ENCODE data around the gene OR56B1. TPM values are rescaled to one million over a fixed set of nuclear protein-coding genes. Genes with fewer than 3 reads are reported as not detected.

Gene OR56B1
- total and polyA plus RNA-seq, 11 donors, result 0.13 TPM; not detected in 10

- peaks cover 0 to 4% (median 0%) of the 10 kb centered on the region in 12 donors for H3K4me1 ChIP-seq
- DNase-seq (no peak), ATAC-seq (no peak)
- H3K4me3 ChIP-seq, result no peak overlapping the region
- WGBS, 4 donors, result 53 to 87% (median 69%) methylated on average over 3 of the region's 3 CpGs
- intact Hi-C loops (cut with DNase I), result loop anchor here in 1 of 10 donors (10.0 kb wide), 1 partner anchor 106 kb away; the partner anchor contains the start of gene TRIM6
- H3K36me3 ChIP-seq, result peaks cover 0 to 94% (median 70%) of the 10 kb centered on the region in 9 donors
- H3K27ac ChIP-seq, result peak overlapping the region in 2 of 12 donors; percentile 1 to 51
- H3K27me3 ChIP-seq, result no peaks in the 10 kb centered on the region
- TF ChIP-seq CTCF (IDR thresholded peaks at IDR 0.05) (no peak), POLR2A (IDR thresholded peaks at IDR 0.05) (no peak)
- H3K9me3 ChIP-seq, result no peaks in the 10 kb centered on the region
Measured at GRCh38 chr11:5701055-5701577, 35.1 kb upstream of the OR56B1 start.

DNA sequence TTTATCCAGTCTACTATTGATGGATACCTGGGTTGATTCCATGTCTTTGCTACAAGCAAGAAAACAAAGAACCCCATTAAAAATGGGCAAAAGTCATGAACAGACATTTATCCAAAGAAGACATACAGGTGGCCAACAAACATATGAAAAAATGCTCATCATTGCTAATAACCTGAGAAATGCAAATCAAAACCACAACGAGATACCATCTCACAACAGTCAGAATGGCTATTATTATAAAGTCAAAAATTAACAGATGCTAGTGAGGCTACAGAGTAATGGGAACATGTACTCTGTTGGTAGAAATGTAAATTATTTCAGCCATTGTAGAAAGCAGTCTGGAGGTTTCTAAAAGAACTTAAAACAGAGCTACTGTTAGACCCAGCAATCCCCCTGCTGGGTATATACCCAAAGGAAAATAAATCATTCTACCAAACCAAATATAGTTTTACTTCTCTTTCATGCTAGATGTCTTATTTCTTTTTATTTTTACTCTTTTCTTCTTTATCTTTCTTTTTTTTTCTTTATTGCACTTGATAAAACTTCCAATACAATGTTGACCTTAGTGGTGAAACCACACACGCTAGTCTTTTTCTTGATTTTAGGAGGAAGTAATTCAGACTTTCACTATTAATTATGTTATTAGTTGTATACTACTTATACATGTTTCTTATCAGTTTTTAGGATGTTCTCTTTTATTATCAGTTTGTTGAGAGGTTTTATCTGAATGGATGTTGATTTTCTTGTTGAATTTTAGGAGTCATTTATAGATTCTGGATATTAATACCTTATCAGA lies 32.3 kb upstream of the OR56B1 start:
- H3K36me3 ChIP-seq, result peaks cover 0 to 96% (median 71%) of the 10 kb centered on the region in 9 donors
- DNase-seq (no peak), ATAC-seq (no peak)
- H3K9me3 ChIP-seq, result no peaks in the 10 kb centered on the region
- peaks cover 0 to 4% (median 0%) of the 10 kb centered on the region in 12 donors for H3K4me1 ChIP-seq
- no peaks in the 10 kb centered on the region for H3K27me3 ChIP-seq
- no peak for TF ChIP-seq POLR2A (IDR thresholded peaks at IDR 0.05)
- no peak for TF ChIP-seq CTCF (IDR thresholded peaks at IDR 0.05)
- intact Hi-C loops (cut with DNase I), result loop anchor here in 1 of 10 donors (10.0 kb wide), 1 partner anchor 109 kb away; the partner anchor contains the start of gene TRIM6
- 89 to 95% (median 92%) methylated on average over 2 of the region's 2 CpGs for WGBS, 4 donors
- H3K27ac ChIP-seq, result no peak overlapping the region
- H3K4me3 ChIP-seq, result no peak overlapping the region

DNA sequence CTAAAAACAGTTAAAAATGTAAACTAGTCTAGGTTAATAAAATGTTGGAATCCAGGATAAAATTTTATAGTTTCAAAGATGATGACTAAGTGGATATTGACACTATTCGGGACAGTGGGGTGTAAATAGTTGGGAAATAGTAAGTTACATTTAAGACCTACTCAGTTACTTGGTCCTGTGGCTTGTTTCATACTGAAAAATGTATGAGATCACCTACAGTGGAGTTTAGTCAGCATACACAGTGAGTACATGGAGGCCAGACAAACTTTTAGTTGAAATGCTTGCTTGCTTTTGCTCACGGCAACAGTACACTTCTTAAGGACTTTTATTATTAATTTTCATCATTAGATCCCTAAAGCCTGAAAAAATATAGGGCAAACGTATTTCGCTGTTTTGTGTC lies 30.6 kb upstream of the OR56B1 start:
- H3K36me3 ChIP-seq, result peaks cover 0 to 99% (median 77%) of the 10 kb centered on the region in 9 donors
- H3K27ac ChIP-seq, result no peak overlapping the region
- DNase-seq (no peak), ATAC-seq (no peak)
- TF ChIP-seq CTCF (IDR thresholded peaks at IDR 0.05) (no peak), POLR2A (IDR thresholded peaks at IDR 0.05) (no peak)
- no peak overlapping the region for H3K4me3 ChIP-seq
- 82 to 96% (median 93%) methylated on average over 4 of the region's 4 CpGs for WGBS, 4 donors
- H3K27me3 ChIP-seq, result no peaks in the 10 kb centered on the region
- H3K4me1 ChIP-seq, result no peaks in the 10 kb centered on the region
- intact Hi-C loops (cut with DNase I), result loop anchor here in 1 of 10 donors (10.0 kb wide), 1 partner anchor 111 kb away; the partner anchor contains the start of gene TRIM6
- H3K9me3 ChIP-seq, result no peaks in the 10 kb centered on the region

DNA sequence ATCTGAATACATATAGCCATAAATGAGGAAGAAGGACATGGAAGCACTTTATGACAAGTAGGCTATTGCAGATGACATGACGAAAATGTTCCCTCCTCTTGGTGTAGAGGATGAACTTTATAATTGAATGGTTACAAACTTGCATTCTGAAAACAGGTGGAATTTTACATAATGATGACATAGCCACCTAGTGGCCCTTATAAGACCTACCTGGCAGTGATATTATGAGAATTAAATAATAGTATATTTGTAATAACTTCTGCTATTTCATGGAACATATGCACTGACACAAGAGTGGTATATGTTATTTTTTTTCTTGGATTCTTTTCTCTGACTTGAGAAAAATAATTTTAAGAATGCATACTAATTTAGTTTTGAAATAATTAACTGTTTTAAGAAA lies 23.7 kb upstream of the OR56B1 start:
- ATAC-seq, result no peak
- H3K4me3 ChIP-seq, result no peak overlapping the region
- TF ChIP-seq POLR2A (IDR thresholded peaks at IDR 0.05), result no peak
- peak in 10 of 12 donors; percentile 12 to 35 (median 21) for TF ChIP-seq CTCF (IDR thresholded peaks at IDR 0.05)
- DNase-seq, result no peak
- H3K27me3 ChIP-seq, result no peaks in the 10 kb centered on the region
- peaks cover 0 to 9% (median 0%) of the 10 kb centered on the region in 12 donors for H3K9me3 ChIP-seq
- 80 to 94% (median 87%) methylated on average over 1 of the region's 1 CpG for WGBS, 4 donors
- no peak overlapping the region for H3K27ac ChIP-seq
- intact Hi-C loops (cut with DNase I), result no loop called here
- no peaks in the 10 kb centered on the region for H3K4me1 ChIP-seq
- H3K36me3 ChIP-seq, result peaks cover 0 to 47% (median 22%) of the 10 kb centered on the region in 9 donors
